Middle frontal gyrus (tissue), 1 donor: ENCODE results near the gene RBPMS2.
"Not testable (repeated sequence)": the region's sequence is repeated elsewhere in the genome, so short reads cannot be mapped to it uniquely, and the experiment has no call there.

Source experiments
- DNase-seq: peaks from one replicate; pipeline ENCODE4 v3.0.0-alpha.2; 2015; ENCODE audit warnings: low spot score; ENCODE audit errors: extremely low spot score

RBPMS2 gene

GRCh38 chr15:64754663-64755426 lies 20.5 kb downstream of the RBPMS2 start:
- DNase-seq = no peak

- no peak for DNase-seq
Measured at GRCh38 chr15:64753480-64754185, 21.8 kb downstream of the RBPMS2 start.

- DNase-seq = no peak
Measured at GRCh38 chr15:64751464-64751863, 23.9 kb downstream of the RBPMS2 start.

- no peak for DNase-seq
Measured at GRCh38 chr15:64749999-64750657, 25.3 kb downstream of the RBPMS2 start.

GRCh38 chr15:64749167-64749566 lies 26.2 kb downstream of the RBPMS2 start:
- DNase-seq = no peak

GRCh38 chr15:64748251-64748650 lies 27.1 kb downstream of the RBPMS2 start:
- DNase-seq = no peak

- DNase-seq = no peak
Measured at GRCh38 chr15:64747578-64747977, 27.8 kb downstream of the RBPMS2 start.

- no peak for DNase-seq
Measured at GRCh38 chr15:64746921-64747320, 28.5 kb downstream of the RBPMS2 start.

- DNase-seq = no peak
Measured at GRCh38 chr15:64746356-64746755, 29.0 kb downstream of the RBPMS2 start.

- no peak for DNase-seq
Measured at GRCh38 chr15:64743691-64744090, 31.7 kb downstream of the RBPMS2 start.

GRCh38 chr15:64742921-64743320 lies 32.5 kb downstream of the RBPMS2 start:
- no peak for DNase-seq

GRCh38 chr15:64742385-64742784 lies 33.0 kb downstream of the RBPMS2 start:
- DNase-seq = no peak

- DNase-seq = not testable (repeated sequence)
Measured at GRCh38 chr15:64741708-64742107, 33.7 kb downstream of the RBPMS2 start.

GRCh38 chr15:64740311-64741170 lies 34.8 kb downstream of the RBPMS2 start:
- no peak for DNase-seq

- DNase-seq = no peak
Measured at GRCh38 chr15:64739577-64740143, 35.7 kb downstream of the RBPMS2 start.

- no peak for DNase-seq
Measured at GRCh38 chr15:64739156-64739555, 36.2 kb downstream of the RBPMS2 start.

- no peak for DNase-seq
Measured at GRCh38 chr15:64738226-64739095, 36.9 kb downstream of the RBPMS2 start.

GRCh38 chr15:64732156-64732860 lies 43.1 kb downstream of the RBPMS2 start:
- no peak for DNase-seq

GRCh38 chr15:64731805-64732151 lies 43.6 kb downstream of the RBPMS2 start:
- no peak for DNase-seq
